PC-9 (cell line): ENCODE results near the gene DOP1A. TPM values are rescaled to one million over a fixed set of nuclear protein-coding genes. Genes with fewer than 3 reads are reported as not detected.

Experiments used
- BruUV-seq: library from RNA; stranded (reverse); fragments of 400-500 nt; replicated peaks from 2 replicates; lab custom pipeline; 2021; lab: Mats Ljungman, UMichigan
- CTCF ChIA-PET: fragments of 300-600 bp; sonication (Branson Sonifier 250); formaldehyde crosslinking; loops from one replicate; lab custom pipeline; 2022; ENCODE audit warnings: antibody characterized with exemption; lab: Charles Lee
- POLR2A ChIA-PET: fragments of 300-600 bp; sonication (Branson Sonifier 250); formaldehyde crosslinking; loops from one replicate; lab custom pipeline; 2022; ENCODE audit warnings: antibody characterized with exemption; ENCODE audit not compliant: unreplicated experiment; lab: Charles Lee
- DNase-seq, 2 experiments: peaks; one replicate each; pipeline versions ENCODE4 v3.0.0 to v3.0.0-alpha.2; 2015 to 2022; ENCODE audit warnings: mixed read lengths in 1 of 2
- H2AFZ ChIP-seq: fragments of 200-600 bp; sonication (generic); 2 replicates; pipeline ENCODE4 v1.8.1; 2017; ENCODE audit warnings: antibody characterized with exemption
- H3F3A ChIP-seq: fragments of 200-600 bp; sonication (generic); 2 replicates; pipeline ENCODE4 v1.8.1; 2017; ENCODE audit warnings: antibody characterized with exemption, mild to moderate bottlenecking, low read depth; ENCODE audit not compliant: insufficient read depth
- H3K27ac ChIP-seq: fragments of 200-600 bp; sonication (generic); 2 replicates; pipeline ENCODE4 v1.6.1; 2016; ENCODE audit warnings: mixed run types
- H3K27me3 ChIP-seq: fragments of 200-600 bp; sonication (generic); 2 replicates; pipeline ENCODE4 v1.6.1; 2016; ENCODE audit warnings: low read depth, mixed run types; ENCODE audit not compliant: insufficient read depth
- H3K36me3 ChIP-seq: fragments of 200-600 bp; sonication (generic); 2 replicates; pipeline ENCODE4 v1.6.1; 2016; ENCODE audit warnings: low read depth, mixed run types
- H3K4me1 ChIP-seq: fragments of 200-600 bp; sonication (generic); replicated peaks from 2 replicates; pipeline ENCODE4 v1.6.1; 2016; ENCODE audit warnings: mixed run types; ENCODE audit not compliant: insufficient read depth
- H3K4me2 ChIP-seq: fragments of 200-600 bp; sonication (generic); 2 replicates; pipeline ENCODE4 v1.6.1; 2017; ENCODE audit warnings: mixed run types
- H3K4me3 ChIP-seq: fragments of 200-600 bp; sonication (generic); 2 replicates; pipeline ENCODE4 v1.6.1; 2016; ENCODE audit warnings: mixed run types
- H3K79me2 ChIP-seq: fragments of 200-600 bp; sonication (generic); 2 replicates; pipeline ENCODE4 v1.6.1; 2017; ENCODE audit warnings: low read depth, mixed run types
- H3K9me2 ChIP-seq: fragments of 200-600 bp; sonication (generic); 2 replicates; pipeline ENCODE4 v1.8.1; 2017; ENCODE audit warnings: mild to moderate bottlenecking; ENCODE audit not compliant: insufficient read depth
- H3K9me3 ChIP-seq: fragments of 200-600 bp; sonication (generic); 2 replicates; pipeline ENCODE4 v1.8.1; 2016; ENCODE audit warnings: low read depth; ENCODE audit not compliant: insufficient read depth
- H4K20me1 ChIP-seq: fragments of 200-600 bp; sonication (generic); 2 replicates; pipeline ENCODE4 v1.8.1; 2017; ENCODE audit not compliant: insufficient read depth
- EZH2 ChIP-seq: fragments of 200-600 bp; sonication (generic); IDR thresholded peaks from 2 replicates; pipeline ENCODE4 v1.8.0; 2017; ENCODE audit warnings: antibody characterized with exemption, low read depth
- intact Hi-C: fragments of 100-400 bp; cut with micrococcal nuclease; formaldehyde crosslinking; loops from one replicate; pipeline ENCODE4 v1.10.0; 2022; ENCODE audit not compliant: unreplicated experiment
- total RNA-seq: library from RNA; stranded (reverse); gene quantifications from 2 replicates; pipeline ENCODE4 v1.2.3, GENCODE V29; 2021
- TF ChIP-seq, protein P1 (sequence below): fragments of 200-600 bp; sonication (generic); conservative IDR thresholded peaks from 2 replicates; pipeline ENCODE4 v1.6.1; 2017; ENCODE audit warnings: mixed run types, antibody characterized with exemption, mild to moderate bottlenecking, moderate library complexity

Gene DOP1A
- total RNA-seq, 1 experiment from 2014 or later, result 3.9 TPM

- no peaks in the 10 kb centered on the region for H3K4me1 ChIP-seq
- DNase-seq, result no peak
- no peak overlapping the region for H3K4me3 ChIP-seq
- CTCF ChIA-PET, result no interaction called here
- no peak overlapping the region for H3K27ac ChIP-seq
- H3K27me3 ChIP-seq, result no peaks in the 10 kb centered on the region
- no peaks in the 10 kb centered on the region for H4K20me1 ChIP-seq
- POLR2A ChIA-PET, result no interaction called here
- H3K9me2 ChIP-seq, result no peaks in the 10 kb centered on the region
- intact Hi-C loops, result no loop called here
- no peaks in the 10 kb centered on the region for H3K9me3 ChIP-seq
- no peaks in the 10 kb centered on the region for H3K79me2 ChIP-seq
- H3K36me3 ChIP-seq, result no peaks in the 10 kb centered on the region
- TF ChIP-seq EZH2, result no peak
- TF ChIP-seq, protein P1, sequence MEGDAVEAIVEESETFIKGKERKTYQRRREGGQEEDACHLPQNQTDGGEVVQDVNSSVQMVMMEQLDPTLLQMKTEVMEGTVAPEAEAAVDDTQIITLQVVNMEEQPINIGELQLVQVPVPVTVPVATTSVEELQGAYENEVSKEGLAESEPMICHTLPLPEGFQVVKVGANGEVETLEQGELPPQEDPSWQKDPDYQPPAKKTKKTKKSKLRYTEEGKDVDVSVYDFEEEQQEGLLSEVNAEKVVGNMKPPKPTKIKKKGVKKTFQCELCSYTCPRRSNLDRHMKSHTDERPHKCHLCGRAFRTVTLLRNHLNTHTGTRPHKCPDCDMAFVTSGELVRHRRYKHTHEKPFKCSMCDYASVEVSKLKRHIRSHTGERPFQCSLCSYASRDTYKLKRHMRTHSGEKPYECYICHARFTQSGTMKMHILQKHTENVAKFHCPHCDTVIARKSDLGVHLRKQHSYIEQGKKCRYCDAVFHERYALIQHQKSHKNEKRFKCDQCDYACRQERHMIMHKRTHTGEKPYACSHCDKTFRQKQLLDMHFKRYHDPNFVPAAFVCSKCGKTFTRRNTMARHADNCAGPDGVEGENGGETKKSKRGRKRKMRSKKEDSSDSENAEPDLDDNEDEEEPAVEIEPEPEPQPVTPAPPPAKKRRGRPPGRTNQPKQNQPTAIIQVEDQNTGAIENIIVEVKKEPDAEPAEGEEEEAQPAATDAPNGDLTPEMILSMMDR, result no peak
- H3K4me2 ChIP-seq, result no peak overlapping the region
- H2AFZ ChIP-seq, result no peak overlapping the region
- BruUV-seq, result no TSS peak
- H3F3A ChIP-seq, result no peaks in the 10 kb centered on the region
These were observed 31.1 kb downstream of the DOP1A start for GRCh38 chr6:83098589-83098988.

- H3K9me3 ChIP-seq, result no peaks in the 10 kb centered on the region
- H3F3A ChIP-seq, result no peaks in the 10 kb centered on the region
- no peak overlapping the region for H3K4me3 ChIP-seq
- H3K27ac ChIP-seq, result no peak overlapping the region
- H2AFZ ChIP-seq, result no peak overlapping the region
- no peaks in the 10 kb centered on the region for H3K79me2 ChIP-seq
- H3K36me3 ChIP-seq, result no peaks in the 10 kb centered on the region
- no peaks in the 10 kb centered on the region for H3K27me3 ChIP-seq
- intact Hi-C loops, result no loop called here
- no peaks in the 10 kb centered on the region for H3K9me2 ChIP-seq
- ChIA-PET CTCF (no interaction called here), POLR2A (no interaction called here)
- no peak for DNase-seq
- no peaks in the 10 kb centered on the region for H4K20me1 ChIP-seq
- H3K4me2 ChIP-seq, result no peak overlapping the region
- BruUV-seq, result no TSS peak
- H3K4me1 ChIP-seq, result no peaks in the 10 kb centered on the region
- TF ChIP-seq, protein P1, result no peak
- no peak for TF ChIP-seq EZH2
These were observed 40.9 kb downstream of the DOP1A start for GRCh38 chr6:83108378-83108777.

- intact Hi-C loops, result no loop called here
- DNase-seq, result no peak
- H3F3A ChIP-seq, result no peaks in the 10 kb centered on the region
- TF ChIP-seq, protein P1, result no peak
- TF ChIP-seq EZH2, result no peak
- CTCF ChIA-PET, result no interaction called here
- no peak overlapping the region for H3K27ac ChIP-seq
- H3K4me1 ChIP-seq, result no peaks in the 10 kb centered on the region
- no peaks in the 10 kb centered on the region for H3K9me3 ChIP-seq
- no peaks in the 10 kb centered on the region for H3K36me3 ChIP-seq
- H3K79me2 ChIP-seq, result no peaks in the 10 kb centered on the region
- H3K4me3 ChIP-seq, result no peak overlapping the region
- no peak overlapping the region for H2AFZ ChIP-seq
- POLR2A ChIA-PET, result no interaction called here
- H4K20me1 ChIP-seq, result no peaks in the 10 kb centered on the region
- BruUV-seq, result no TSS peak
- H3K9me2 ChIP-seq, result no peaks in the 10 kb centered on the region
- H3K4me2 ChIP-seq, result no peak overlapping the region
- H3K27me3 ChIP-seq, result no peaks in the 10 kb centered on the region
These were observed 45.8 kb downstream of the DOP1A start for GRCh38 chr6:83113258-83113657.
